OCI-LY1 (cell line): ENCODE results near the gene ARHGAP11B.
A peak's percentile ranks its signal among the peaks of the same experiment; 100 is the strongest.
"Not testable (repeated sequence)": the region's sequence is repeated elsewhere in the genome, so short reads cannot be mapped to it uniquely, and the experiment has no call there.

ENCODE experiments used
- CTCF ChIP-seq: fragments of 200-600 bp; sonication (generic), shearing (Covaris generic); IDR thresholded peaks from 2 replicates; pipeline ENCODE4 v1.5.1; 2017; ENCODE audit warnings: mild to moderate bottlenecking, antibody characterized with exemption, low read length, moderate library complexity, mixed read lengths
- EZH2 ChIP-seq: fragments of 200-600 bp; sonication (generic), shearing (Covaris generic); IDR thresholded peaks from 2 replicates; pipeline ENCODE4 v1.8.0; 2017; ENCODE audit warnings: borderline replicate concordance, mixed run types, mild to moderate bottlenecking, antibody characterized with exemption, low read length, moderate library complexity, mixed read lengths

GRCh38 chr15:30661154-30661553, 35.2 kb downstream of the ARHGAP11B start:
- peak; percentile 43; the same call in 1 of the 2 replicates for TF ChIP-seq CTCF
- not testable (repeated sequence) for TF ChIP-seq EZH2
